WI38 (cell line): ENCODE measurements around the gene GTF2IRD1.

Source experiments
- H3K4me3 ChIP-seq: 2 replicates; pipeline ENCODE4 v1.5.1; 2011; ENCODE audit warnings: low read depth, mild to moderate bottlenecking, control low read depth, low read length
- CTCF ChIP-seq: IDR thresholded peaks from 2 replicates; pipeline ENCODE4 v1.5.1; 2012; ENCODE audit warnings: low read depth, mild to moderate bottlenecking, control low read depth, low read length

The GTF2IRD1 gene

GRCh38 chr7:74515276-74515675, 61.6 kb downstream of the GTF2IRD1 start:
- no peak for TF ChIP-seq CTCF
- H3K4me3 ChIP-seq, result no peak overlapping the region

GRCh38 chr7:74516214-74516613, 62.5 kb downstream of the GTF2IRD1 start:
- no peak overlapping the region for H3K4me3 ChIP-seq
- TF ChIP-seq CTCF, result no peak

GRCh38 chr7:74518041-74518440, 64.3 kb downstream of the GTF2IRD1 start:
- H3K4me3 ChIP-seq, result no peak overlapping the region
- no peak for TF ChIP-seq CTCF

- TF ChIP-seq CTCF, result no peak
- no peak overlapping the region for H3K4me3 ChIP-seq
Measured at GRCh38 chr7:74518654-74519053, 64.9 kb downstream of the GTF2IRD1 start.

GRCh38 chr7:74519395-74519794, 65.7 kb downstream of the GTF2IRD1 start:
- no peak for TF ChIP-seq CTCF
- H3K4me3 ChIP-seq, result no peak overlapping the region

- H3K4me3 ChIP-seq, result no peak overlapping the region
- TF ChIP-seq CTCF, result no peak
Measured at GRCh38 chr7:74521855-74522254, 68.1 kb downstream of the GTF2IRD1 start.

- no peak overlapping the region for H3K4me3 ChIP-seq
- TF ChIP-seq CTCF, result no peak
Measured at GRCh38 chr7:74522281-74522905, 68.7 kb downstream of the GTF2IRD1 start.
